HG03060 (cell line): ENCODE data around the gene GPRIN1.
"Not testable (repeated sequence)": the region's sequence is repeated elsewhere in the genome, so short reads cannot be mapped to it uniquely, and the experiment has no call there.

ENCODE experiments used
- ATAC-seq: cut with Tn5 transposase; IDR thresholded peaks from one replicate; pipeline ENCODE4 v1.9.1; 2021; ENCODE audit warnings: low read depth, moderate number of reproducible peaks; ENCODE audit not compliant: unreplicated experiment

The GPRIN1 gene

GRCh38 chr5:176575488-176576422, 34.2 kb downstream of the GPRIN1 start:
- no peak for ATAC-seq

GRCh38 chr5:176575066-176575465, 34.9 kb downstream of the GPRIN1 start:
- no peak for ATAC-seq

GRCh38 chr5:176574297-176574591, 35.7 kb downstream of the GPRIN1 start:
- no peak for ATAC-seq

- ATAC-seq: no peak
These were observed 36.2 kb downstream of the GPRIN1 start for GRCh38 chr5:176573564-176574296.

- no peak for ATAC-seq
These were observed 39.9 kb downstream of the GPRIN1 start for GRCh38 chr5:176570044-176570443.

- no peak for ATAC-seq
These were observed 41.3 kb downstream of the GPRIN1 start for GRCh38 chr5:176568657-176569056.

- no peak for ATAC-seq
These were observed 44.1 kb downstream of the GPRIN1 start for GRCh38 chr5:176565760-176566288.

- no peak for ATAC-seq
These were observed 46.0 kb downstream of the GPRIN1 start for GRCh38 chr5:176564002-176564401.

- ATAC-seq: no peak
These were observed 47.8 kb downstream of the GPRIN1 start for GRCh38 chr5:176562189-176562588.

- ATAC-seq: no peak
These were observed 48.7 kb downstream of the GPRIN1 start for GRCh38 chr5:176561259-176561658.

GRCh38 chr5:176560364-176560763, 49.6 kb downstream of the GPRIN1 start:
- ATAC-seq: no peak

GRCh38 chr5:176559683-176560082, 50.3 kb downstream of the GPRIN1 start:
- ATAC-seq: no peak

GRCh38 chr5:176557846-176558245, 52.1 kb downstream of the GPRIN1 start:
- ATAC-seq: no peak

GRCh38 chr5:176553260-176554085, 56.5 kb downstream of the GPRIN1 start:
- ATAC-seq: no peak

GRCh38 chr5:176552332-176552869, 57.6 kb downstream of the GPRIN1 start:
- ATAC-seq: no peak

- ATAC-seq: not testable (repeated sequence)
These were observed 59.0 kb downstream of the GPRIN1 start for GRCh38 chr5:176550937-176551336.

- no peak for ATAC-seq
These were observed 59.6 kb downstream of the GPRIN1 start for GRCh38 chr5:176550275-176550831.

- no peak for ATAC-seq
These were observed 60.1 kb downstream of the GPRIN1 start for GRCh38 chr5:176549871-176550270.

- ATAC-seq: no peak
These were observed 61.0 kb downstream of the GPRIN1 start, which contains the start of gene CDHR2 for GRCh38 chr5:176548967-176549444. Gene CDHR2 (plus strand): TSS chr5:176549342. CDS start chr5:176565353, 16,011 bp downstream.

GRCh38 chr5:176547802-176548201, 62.2 kb downstream of the GPRIN1 start:
- no peak for ATAC-seq
